ENCODE results near the gene PARP9. TPM values are rescaled to one million over a fixed set of nuclear protein-coding genes. Genes with fewer than 3 reads are reported as not detected.

PARP9 gene
- total and polyA plus RNA-seq, 2 of the 8 experiments (the other 6 are each of a cell fraction or from before 2014, with no cell fraction given) = 3.7 to 4.5 TPM

- Histone ChIP-seq H3K27me3 (replicated peaks in 1 of 4; ENCODE audit: control insufficient read depth in 3 of 4, extremely low read depth in 1 of 4, insufficient read depth in 3 of 4, low read length in 3 of 4) (peaks cover 0 to 10% (median 7%) of the 10 kb centered on the region in 4 experiments; a peak in 4 of 7 replicates), H3K4me1 (replicated peaks in 1 of 4; ENCODE audit: control insufficient read depth in 3 of 4, insufficient read depth in 4 of 4, low read length in 3 of 4) (no peaks in the 10 kb centered on the region), H3K23me2 (ENCODE audit: low read depth, low read length) (no peaks in the 10 kb centered on the region; the same call in 1 of the 2 replicates), H3K23ac (ENCODE audit: insufficient read length) (no peak overlapping the region), H3K4me2 (ENCODE audit: insufficient read depth in 1 of 2, low read depth in 2 of 2, low read length in 2 of 2) (no peak overlapping the region), H3K79me1 (ENCODE audit: low read depth, low read length) (no peaks in the 10 kb centered on the region), H3K36me3 (ENCODE audit: control insufficient read depth in 2 of 4, insufficient read depth in 4 of 4, low read length in 3 of 4) (peaks cover 0 to 3% (median 0%) of the 10 kb centered on the region in 4 experiments; a peak in 3 of 8 replicates), H3K79me2 (ENCODE audit: control insufficient read depth in 1 of 2, insufficient read depth in 2 of 2, low read length in 2 of 2) (no peaks in the 10 kb centered on the region), H3K14ac (ENCODE audit: insufficient read length) (no peak overlapping the region), H2AFZ (ENCODE audit: low read length) (no peak overlapping the region), H4K91ac (replicated peaks; ENCODE audit: insufficient read length, low read length) (no peak overlapping the region), H3K9me3 (ENCODE audit: insufficient read depth in 2 of 2, low read depth in 1 of 2, low read length in 1 of 2) (peaks cover 7 to 8% of the 10 kb centered on the region in 2 experiments; a peak in 3 of 4 replicates), H4K5ac (ENCODE audit: insufficient read length, low read depth, low read length) (no peak overlapping the region), H2BK15ac (ENCODE audit: low read length) (no peak overlapping the region), H2BK12ac (ENCODE audit: low read depth, low read length) (no peak overlapping the region), H3K18ac (ENCODE audit: extremely low read depth, low read length) (no peak overlapping the region), H2BK20ac (ENCODE audit: low read length) (no peak overlapping the region), H3K4me3 (ENCODE audit: extremely low read depth in 1 of 4, insufficient read depth in 2 of 4, low read depth in 3 of 4, low read length in 4 of 4) (no peak overlapping the region), H3K56ac (replicated peaks; ENCODE audit: insufficient read length, low read depth, low read length) (no peak overlapping the region), H2BK120ac (replicated peaks; ENCODE audit: low read depth, low read length) (no peak overlapping the region), H3K4ac (replicated peaks; ENCODE audit: insufficient read length, low read depth, low read length) (no peak overlapping the region), H4K20me1 (replicated peaks in 1 of 2; ENCODE audit: control insufficient read depth in 1 of 2, insufficient read depth in 2 of 2, low read length in 2 of 2) (no peaks in the 10 kb centered on the region), H2BK5ac (ENCODE audit: low read depth, low read length) (no peak overlapping the region), H4K8ac (ENCODE audit: extremely low read depth, insufficient read depth, low read length) (no peak overlapping the region), H3K9ac (replicated peaks in 1 of 4; ENCODE audit: extremely low read depth in 1 of 4, low read depth in 3 of 4, low read length in 3 of 4) (no peak overlapping the region), H3K27ac (ENCODE audit: low read depth, low read length) (no peak overlapping the region), H2AK5ac (ENCODE audit: low read depth, low read length) (no peak overlapping the region)
- ChIA-PET POLR2A (ENCODE audit: partially characterized antibody) (no interaction called here), CTCF (ENCODE audit: partially characterized antibody) (interaction anchor here (1.0 kb wide), 1 partner anchor 21 kb away, joined by 3 read pairs; no protein-coding TSS in a partner anchor)
- DNase-seq (ENCODE audit: low read depth in 1 of 2, low spot score in 2 of 2) = no peak
- WGBS, 2 experiments (ENCODE audit: extremely low coverage in 1 of 2, insufficient coverage in 1 of 2, insufficient read length in 1 of 2, insufficient replicate concordance in 2 of 2, low coverage in 1 of 2, low lambda C conversion rate in 2 of 2, missing lambda C conversion rate in 1 of 2) = 85% methylated on average over 3 of the region's 3 CpGs; no CpG with 5 or more reads in 1 of the 2 experiments
- FAIRE-seq = no peak
- no peak for TF ChIP-seq TEAD4 (IDR thresholded peaks at IDR 0.05; ENCODE audit: low read depth, low read length)
- TF ChIP-seq SP2 (IDR thresholded peaks at IDR 0.05; ENCODE audit: low read length) = no peak
- TF ChIP-seq EP300 (IDR thresholded peaks at IDR 0.05; ENCODE audit: borderline replicate concordance in 1 of 2, low read depth in 2 of 2, low read length in 2 of 2) = no peak
- TF ChIP-seq GABPA (IDR thresholded peaks at IDR 0.05; ENCODE audit: borderline replicate concordance, insufficient read depth, low read length) = no peak
- TF ChIP-seq HDAC2 (IDR thresholded peaks at IDR 0.05; ENCODE audit: borderline replicate concordance in 1 of 2, low read depth in 2 of 2, low read length in 2 of 2) = no peak
- no peak for TF ChIP-seq EGR1 (IDR thresholded peaks at IDR 0.05; ENCODE audit: borderline replicate concordance, low read depth, low read length)
- no peak for TF ChIP-seq CTBP2 (IDR thresholded peaks at IDR 0.05; ENCODE audit: borderline replicate concordance, insufficient read depth, insufficient read length, low read length)
- TF ChIP-seq CHD2 (IDR thresholded peaks at IDR 0.05; ENCODE audit: low read length) = no peak
- no peak for TF ChIP-seq RBBP5 (IDR thresholded peaks at IDR 0.05; ENCODE audit: borderline replicate concordance, low read depth, low read length)
- no peak for TF ChIP-seq JUND (IDR thresholded peaks at IDR 0.05; ENCODE audit: low read length)
- TF ChIP-seq POU5F1 (IDR thresholded peaks at IDR 0.05; ENCODE audit: low read depth, low read length) = no peak
- TF ChIP-seq SP1 (IDR thresholded peaks at IDR 0.05; ENCODE audit: low read depth, low read length) = no peak
- no peak for TF ChIP-seq CREB1 (IDR thresholded peaks at IDR 0.05)
- TF ChIP-seq, protein P1, sequence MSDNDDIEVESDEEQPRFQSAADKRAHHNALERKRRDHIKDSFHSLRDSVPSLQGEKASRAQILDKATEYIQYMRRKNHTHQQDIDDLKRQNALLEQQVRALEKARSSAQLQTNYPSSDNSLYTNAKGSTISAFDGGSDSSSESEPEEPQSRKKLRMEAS (IDR thresholded peaks at IDR 0.05) = no peak
These were observed 16.4 kb upstream of the PARP9 start for GRCh38 chr3:122580470-122580869.
